ENCODE data around the gene EIF1B. TPM values are rescaled to one million over a fixed set of nuclear protein-coding genes. Genes with fewer than 3 reads are reported as not detected.

The EIF1B gene
- total RNA-seq, 2 experiments from 2014 or later = 38.2 to 42.3 TPM

DNA sequence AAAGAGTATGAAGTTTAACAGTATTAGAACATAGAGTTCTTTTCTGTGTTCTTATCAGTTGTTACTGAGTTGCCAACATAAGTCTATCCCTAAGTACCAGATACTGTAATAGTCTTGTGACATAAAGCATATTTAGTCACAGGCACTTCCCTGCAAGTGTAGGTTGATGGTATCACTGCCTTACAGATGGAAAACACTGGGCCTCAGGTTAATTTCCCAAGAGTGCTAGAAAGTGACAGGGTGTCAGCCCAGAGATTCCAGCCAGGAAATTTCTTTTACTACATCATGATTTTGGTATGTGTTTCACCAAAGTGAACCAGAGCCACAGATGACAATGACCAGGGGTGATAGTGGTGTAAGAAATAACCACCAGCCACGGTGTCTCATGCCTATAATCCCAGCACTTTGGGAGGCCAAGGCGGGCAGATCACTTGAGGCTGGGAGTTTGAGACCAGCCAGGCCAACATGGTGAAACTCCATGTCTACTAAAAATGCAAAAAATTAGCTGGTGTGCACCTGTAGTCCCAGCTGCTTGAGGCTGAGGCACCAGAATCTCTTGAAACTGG lies 3.2 kb downstream of the EIF1B start:
- intact Hi-C loops (cut with micrococcal nuclease) = loop anchor here (5.0 kb wide), 1 partner anchor 145 kb away; the partner anchor contains the start of gene RPL14

GRCh38 chr3:40313975-40314860 lies 4.7 kb downstream of the EIF1B start:
- DNase-seq (no peak), ATAC-seq (no peak)
- Mint-ChIP-seq H3K4me3 (no peak overlapping the region), H3K4me1 (ENCODE audit: low read depth) (peaks cover 20% of the 10 kb centered on the region), H3K9me3 (no peaks in the 10 kb centered on the region), H3K27me3 (no peaks in the 10 kb centered on the region), H3K27ac (peak overlapping the region; percentile 50), H3K36me3 (ENCODE audit: low read depth) (peaks cover 23% of the 10 kb centered on the region)
- CTCF ChIA-PET = interaction anchor here (1.5 to 8.7 kb wide), 3 partner anchors 20 to 121 kb away, joined by 3 to 143 read pairs (median 4); no protein-coding TSS in a partner anchor
- TF ChIP-seq, protein P1, sequence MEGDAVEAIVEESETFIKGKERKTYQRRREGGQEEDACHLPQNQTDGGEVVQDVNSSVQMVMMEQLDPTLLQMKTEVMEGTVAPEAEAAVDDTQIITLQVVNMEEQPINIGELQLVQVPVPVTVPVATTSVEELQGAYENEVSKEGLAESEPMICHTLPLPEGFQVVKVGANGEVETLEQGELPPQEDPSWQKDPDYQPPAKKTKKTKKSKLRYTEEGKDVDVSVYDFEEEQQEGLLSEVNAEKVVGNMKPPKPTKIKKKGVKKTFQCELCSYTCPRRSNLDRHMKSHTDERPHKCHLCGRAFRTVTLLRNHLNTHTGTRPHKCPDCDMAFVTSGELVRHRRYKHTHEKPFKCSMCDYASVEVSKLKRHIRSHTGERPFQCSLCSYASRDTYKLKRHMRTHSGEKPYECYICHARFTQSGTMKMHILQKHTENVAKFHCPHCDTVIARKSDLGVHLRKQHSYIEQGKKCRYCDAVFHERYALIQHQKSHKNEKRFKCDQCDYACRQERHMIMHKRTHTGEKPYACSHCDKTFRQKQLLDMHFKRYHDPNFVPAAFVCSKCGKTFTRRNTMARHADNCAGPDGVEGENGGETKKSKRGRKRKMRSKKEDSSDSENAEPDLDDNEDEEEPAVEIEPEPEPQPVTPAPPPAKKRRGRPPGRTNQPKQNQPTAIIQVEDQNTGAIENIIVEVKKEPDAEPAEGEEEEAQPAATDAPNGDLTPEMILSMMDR (IDR thresholded peaks at IDR 0.05) = no peak
- POLR2A ChIA-PET = no interaction called here
- intact Hi-C loops (cut with micrococcal nuclease) = loop anchor here (5.0 kb wide), 1 partner anchor 143 kb away; the partner anchor contains the start of gene RPL14

More for the DNA sequence above, 3.2 kb downstream of the EIF1B start:
- peaks cover 23% of the 10 kb centered on the region for H3K36me3 Mint-ChIP-seq (ENCODE audit: low read depth)
- TF ChIP-seq, protein P1 (IDR thresholded peaks at IDR 0.05) = no peak
- CTCF ChIA-PET = interaction anchor here (0.6 to 8.7 kb wide), 3 partner anchors 16 to 120 kb away, joined by 3 to 143 read pairs (median 3); no protein-coding TSS in a partner anchor
- ATAC-seq (no peak), DNase-seq (no peak)
- H3K27me3 Mint-ChIP-seq = no peaks in the 10 kb centered on the region
- POLR2A ChIA-PET = interaction anchor here (1.6 kb wide), 1 partner anchor 152 kb away, joined by 4 read pairs; no protein-coding TSS in a partner anchor
- no peak overlapping the region for H3K4me3 Mint-ChIP-seq
- peaks cover 24% of the 10 kb centered on the region for H3K4me1 Mint-ChIP-seq (ENCODE audit: low read depth)
- H3K27ac Mint-ChIP-seq = peak overlapping the region; percentile 69
- H3K9me3 Mint-ChIP-seq = no peaks in the 10 kb centered on the region

DNA sequence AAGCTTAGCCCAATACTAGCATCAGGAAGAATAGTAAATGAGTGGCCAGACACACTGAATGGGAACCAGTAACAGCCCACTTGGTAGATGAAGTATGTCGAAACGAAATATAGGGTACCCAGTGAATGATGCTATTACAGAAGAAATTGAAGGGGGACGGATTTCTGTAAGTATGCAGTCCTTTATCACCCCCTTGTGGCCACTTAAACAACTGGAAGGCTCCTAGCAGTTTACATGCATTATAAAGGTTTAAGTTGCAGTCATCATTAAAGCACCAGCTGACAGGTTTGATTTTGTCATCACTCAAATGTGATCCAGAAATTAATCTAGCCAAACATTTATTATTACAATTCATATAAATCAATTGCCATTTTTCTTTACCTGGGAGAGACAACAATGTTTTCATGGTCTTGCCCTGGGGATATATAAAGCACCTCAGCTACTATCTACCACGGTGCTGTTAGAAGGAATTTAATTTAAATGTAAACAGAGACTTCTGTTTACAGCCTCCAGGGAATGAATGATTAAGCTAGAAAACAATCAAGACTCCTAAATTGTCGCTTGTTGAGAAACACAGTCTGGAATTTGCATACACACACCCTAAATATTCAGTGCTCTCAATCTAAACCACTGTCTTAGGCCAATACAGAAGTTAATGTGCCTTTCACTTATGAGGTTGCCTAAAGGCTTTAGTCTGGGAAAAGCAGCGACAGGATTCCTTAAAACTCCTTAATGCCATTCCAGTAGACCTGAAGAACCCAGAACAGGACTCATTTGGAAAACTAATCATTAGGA lies 7.8 kb downstream of the EIF1B start:
- CTCF ChIA-PET = interaction anchor here (0.7 to 8.7 kb wide), 31 partner anchors 9 to 916 kb away, joined by 3 to 143 read pairs (median 4); partner anchors contain the start of gene RPL14
- intact Hi-C loops (cut with micrococcal nuclease) = loop anchor here (1.0 kb wide), 1 partner anchor 125 kb away; no protein-coding TSS in a partner anchor
- ATAC-seq (peak; percentile 88), DNase-seq (peak; percentile 66)
- Mint-ChIP-seq H3K27me3 (no peaks in the 10 kb centered on the region), H3K4me1 (ENCODE audit: low read depth) (peaks cover 6% of the 10 kb centered on the region), H3K9me3 (no peaks in the 10 kb centered on the region), H3K4me3 (no peak overlapping the region), H3K36me3 (ENCODE audit: low read depth) (peaks cover 6% of the 10 kb centered on the region), H3K27ac (no peak overlapping the region)
- POLR2A ChIA-PET = no interaction called here
- TF ChIP-seq, protein P1 (IDR thresholded peaks at IDR 0.05) = peak; percentile 89

DNA sequence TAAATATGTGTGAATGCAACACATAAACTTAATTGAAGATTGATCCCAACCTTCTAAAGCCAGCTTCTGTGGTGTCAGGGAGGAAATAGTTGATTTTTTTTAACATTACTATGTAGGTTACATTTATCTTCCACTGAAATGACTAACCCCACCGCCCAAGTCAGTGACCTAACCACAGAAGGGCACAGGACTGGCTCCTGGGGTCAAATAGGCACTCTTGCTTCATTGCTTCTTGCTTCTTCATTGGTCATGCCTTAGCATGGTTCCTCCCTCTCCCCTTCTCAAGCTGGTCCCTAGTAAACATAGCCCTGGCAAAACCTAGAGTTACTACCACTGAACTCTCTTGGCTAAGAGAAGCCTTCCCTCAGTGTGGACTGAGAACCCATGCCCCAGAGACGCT lies 12.3 kb downstream of the EIF1B start:
- TF ChIP-seq, protein P1 (IDR thresholded peaks at IDR 0.05) = no peak
- Mint-ChIP-seq H3K36me3 (ENCODE audit: low read depth) (no peaks in the 10 kb centered on the region), H3K4me3 (no peak overlapping the region), H3K27me3 (no peaks in the 10 kb centered on the region), H3K4me1 (ENCODE audit: low read depth) (no peaks in the 10 kb centered on the region), H3K9me3 (no peaks in the 10 kb centered on the region), H3K27ac (no peak overlapping the region)
- intact Hi-C loops (cut with micrococcal nuclease) = no loop called here
- CTCF ChIA-PET = interaction anchor here (1.0 to 2.6 kb wide), 4 partner anchors 11 to 141 kb away, joined by 5 to 16 read pairs (median 6); no protein-coding TSS in a partner anchor
- ATAC-seq (peak; percentile 34), DNase-seq (peak; percentile 10)
- POLR2A ChIA-PET = no interaction called here

All from activated CD8-positive, alpha-beta T cell treated with anti-CD3 and anti-CD28 coated beads for 36 hours (primary cell).